Measurements from ENCODE around the gene UNC13B. TPM values are rescaled to one million over a fixed set of nuclear protein-coding genes. Genes with fewer than 3 reads are reported as not detected.

The UNC13B gene
- total RNA-seq, 2 donors from 2014 or later = 1.00 to 1.1 TPM

DNA sequence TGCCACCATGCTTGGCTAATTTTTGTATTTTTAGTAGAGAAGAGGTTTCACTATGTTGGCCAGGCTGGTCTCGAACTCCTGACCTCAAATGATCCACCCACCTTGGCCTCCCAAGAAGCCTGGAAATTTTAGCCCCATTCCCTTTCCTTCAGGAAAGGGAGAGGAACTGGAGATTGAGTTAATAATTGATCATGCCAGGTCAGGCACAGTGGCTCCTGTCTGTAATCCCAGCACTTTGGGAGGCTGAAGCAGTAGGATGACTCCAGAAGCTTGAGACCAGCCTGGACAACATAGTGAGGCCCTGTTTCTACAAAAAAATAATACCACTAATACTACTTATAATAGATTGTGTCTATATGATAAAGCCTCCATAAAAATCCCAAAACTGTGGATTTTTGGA is 124.6 kb downstream of the UNC13B start:
- H3K9me3 Mint-ChIP-seq = no peaks in the 10 kb centered on the region
- DNase-seq (ENCODE audit: low spot score) = no peak
- H3K27me3 Mint-ChIP-seq = peaks cover 27 to 35% of the 10 kb centered on the region in 2 donors
- H3K4me3 Mint-ChIP-seq = no peak overlapping the region
- no peak for ATAC-seq
- no peaks in the 10 kb centered on the region for H3K4me1 Mint-ChIP-seq (ENCODE audit: low read depth in 2 of 2)
- no peaks in the 10 kb centered on the region for H3K36me3 Mint-ChIP-seq
- no peak overlapping the region for H3K27ac Mint-ChIP-seq

DNA sequence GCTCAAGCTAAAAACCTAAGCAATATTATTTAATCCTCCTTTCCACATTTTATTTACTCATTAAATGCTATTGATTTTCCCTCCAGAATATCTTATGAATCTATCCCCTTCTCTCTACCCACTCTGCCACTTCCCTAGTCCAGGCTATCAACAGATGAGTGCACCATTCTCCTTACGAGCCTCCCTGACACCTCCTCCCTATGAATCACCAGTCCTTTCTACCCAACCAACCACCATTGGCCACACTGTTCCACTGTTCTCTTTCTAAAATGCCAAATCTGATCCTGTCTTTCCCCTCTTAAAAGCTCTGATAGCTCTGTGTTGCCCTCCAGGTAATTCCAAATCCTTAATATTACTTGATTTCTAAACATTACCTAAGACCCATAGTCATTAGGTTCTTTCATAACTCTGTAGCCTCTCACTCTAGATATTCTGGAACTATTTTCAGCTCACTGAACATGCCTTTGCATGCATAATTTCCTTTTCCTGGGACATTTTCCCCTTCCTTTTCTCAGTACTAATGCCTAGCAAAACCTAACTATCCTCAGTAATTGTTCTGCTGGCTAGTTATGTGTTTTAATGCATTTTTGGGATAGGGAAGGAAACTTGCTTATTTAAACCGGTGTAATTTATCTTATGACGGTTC is 126.3 kb downstream of the UNC13B start:
- no peak for ATAC-seq
- Mint-ChIP-seq H3K36me3 (no peaks in the 10 kb centered on the region), H3K4me3 (no peak overlapping the region), H3K27ac (no peak overlapping the region), H3K4me1 (ENCODE audit: low read depth in 2 of 2) (no peaks in the 10 kb centered on the region), H3K27me3 (peaks cover 26 to 39% of the 10 kb centered on the region in 2 donors), H3K9me3 (no peaks in the 10 kb centered on the region)
- DNase-seq (ENCODE audit: low spot score) = no peak

DNA sequence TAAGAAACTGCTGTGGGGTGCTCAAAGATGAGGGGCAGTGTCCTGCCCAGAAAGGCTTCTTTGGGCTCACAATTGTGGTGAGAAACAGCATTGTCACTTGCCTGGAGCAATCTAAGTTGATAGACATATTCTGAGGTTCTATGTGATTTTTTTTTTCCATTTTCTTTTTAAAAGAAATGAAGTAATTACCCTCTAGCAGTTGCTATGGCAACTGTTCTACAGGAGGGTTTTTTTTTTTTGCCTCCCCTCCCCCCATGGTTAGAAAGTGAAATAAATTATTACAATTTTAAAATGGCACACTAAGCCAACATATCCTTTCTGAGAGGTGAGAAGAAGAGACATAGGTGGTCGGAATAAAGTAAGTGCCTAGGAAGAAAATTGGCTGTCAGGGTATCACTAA is 127.0 kb downstream of the UNC13B start:
- no peaks in the 10 kb centered on the region for H3K36me3 Mint-ChIP-seq
- no peak overlapping the region for H3K27ac Mint-ChIP-seq
- no peaks in the 10 kb centered on the region for H3K4me1 Mint-ChIP-seq (ENCODE audit: low read depth in 2 of 2)
- ATAC-seq = no peak
- no peak overlapping the region for H3K4me3 Mint-ChIP-seq
- H3K9me3 Mint-ChIP-seq = no peaks in the 10 kb centered on the region
- peaks cover 24 to 39% of the 10 kb centered on the region in 2 donors for H3K27me3 Mint-ChIP-seq
- DNase-seq (ENCODE audit: low spot score) = no peak

DNA sequence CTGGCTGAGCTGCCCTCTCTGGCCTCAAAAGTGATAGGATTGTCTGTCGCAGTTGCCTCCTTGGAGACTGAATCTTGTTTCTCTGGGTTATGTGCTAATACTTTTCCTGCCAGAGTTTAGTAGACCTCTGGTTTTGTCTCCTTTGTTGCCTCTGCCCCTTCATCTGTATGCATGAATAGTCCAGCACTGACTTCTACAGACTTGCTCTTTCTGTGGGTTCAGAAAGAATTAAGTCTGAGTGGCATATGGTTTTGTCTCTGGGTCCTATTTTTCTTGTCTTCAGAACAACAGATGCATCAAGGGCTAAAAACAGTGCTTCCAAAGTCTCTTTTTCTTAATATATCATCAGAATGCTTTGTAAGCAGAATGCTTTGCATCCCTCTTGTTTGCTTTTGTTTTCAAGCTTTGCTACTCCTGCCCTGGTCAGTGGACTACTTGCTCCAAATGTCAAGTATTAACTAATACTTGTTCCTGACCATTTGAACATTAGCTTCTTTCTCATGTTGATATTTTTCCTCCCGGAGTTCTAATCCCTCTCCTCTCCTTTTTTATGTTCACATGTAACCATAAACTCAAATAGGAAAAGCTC is 131.7 kb downstream of the UNC13B start:
- Mint-ChIP-seq H3K27ac (no peak overlapping the region), H3K4me3 (no peak overlapping the region), H3K9me3 (no peaks in the 10 kb centered on the region), H3K36me3 (no peaks in the 10 kb centered on the region), H3K27me3 (peaks cover 20 to 36% of the 10 kb centered on the region in 2 donors), H3K4me1 (ENCODE audit: low read depth in 2 of 2) (no peaks in the 10 kb centered on the region)
- DNase-seq (ENCODE audit: low spot score) = no peak
- ATAC-seq = no peak

DNA sequence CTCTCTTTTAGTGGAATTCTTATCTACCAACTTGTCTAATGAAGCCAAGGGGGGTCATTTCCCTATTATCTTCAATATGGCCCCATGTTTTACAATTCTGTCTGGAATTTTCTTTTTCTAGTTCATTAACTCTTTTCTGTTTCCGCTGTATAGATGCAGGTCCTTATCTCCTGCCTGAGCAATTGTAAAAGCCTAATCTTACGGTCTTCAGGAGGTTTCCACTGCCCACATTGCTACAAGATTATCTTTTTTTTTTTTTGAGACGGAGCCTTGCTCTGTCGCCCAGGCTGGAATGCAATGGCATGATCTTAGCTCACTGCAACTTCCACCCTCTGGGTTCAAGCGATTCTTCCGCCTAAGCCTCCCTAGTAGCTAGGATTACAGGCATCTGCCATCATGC is 132.3 kb downstream of the UNC13B start:
- H3K36me3 Mint-ChIP-seq = no peaks in the 10 kb centered on the region

DNA sequence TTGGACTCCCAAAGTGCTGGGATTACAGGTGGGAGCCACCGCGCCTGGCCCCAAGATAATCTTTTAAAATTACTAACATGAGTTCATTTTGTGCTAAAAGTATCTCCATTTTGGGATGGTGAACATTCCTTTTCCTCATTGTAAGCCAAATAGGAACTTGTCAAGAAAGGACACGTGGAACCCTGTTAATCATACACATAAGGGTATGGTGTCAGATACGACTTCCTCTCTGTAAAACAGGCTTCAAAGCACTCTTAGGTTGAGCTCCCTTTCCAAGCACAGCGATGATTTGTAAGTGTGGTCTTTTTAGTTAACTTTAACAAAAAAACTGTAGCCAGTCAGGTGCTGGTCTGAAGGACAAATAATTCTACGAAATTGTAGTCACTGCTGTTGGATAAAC is 132.7 kb downstream of the UNC13B start:
- H3K4me3 Mint-ChIP-seq = no peak overlapping the region
- ATAC-seq (no peak), DNase-seq (ENCODE audit: low spot score) (no peak)
- no peaks in the 10 kb centered on the region for H3K9me3 Mint-ChIP-seq
- no peaks in the 10 kb centered on the region for H3K36me3 Mint-ChIP-seq
- no peaks in the 10 kb centered on the region for H3K4me1 Mint-ChIP-seq (ENCODE audit: low read depth in 2 of 2)
- no peak overlapping the region for H3K27ac Mint-ChIP-seq
- peaks cover 20 to 37% of the 10 kb centered on the region in 2 donors for H3K27me3 Mint-ChIP-seq

More for the DNA sequence above, 132.3 kb downstream of the UNC13B start:
- Mint-ChIP-seq H3K27me3 (peaks cover 20 to 36% of the 10 kb centered on the region in 2 donors), H3K4me3 (no peak overlapping the region), H3K27ac (no peak overlapping the region), H3K9me3 (no peaks in the 10 kb centered on the region), H3K4me1 (ENCODE audit: low read depth in 2 of 2) (no peaks in the 10 kb centered on the region)
- DNase-seq (ENCODE audit: low spot score) (no peak), ATAC-seq (no peak)

DNA sequence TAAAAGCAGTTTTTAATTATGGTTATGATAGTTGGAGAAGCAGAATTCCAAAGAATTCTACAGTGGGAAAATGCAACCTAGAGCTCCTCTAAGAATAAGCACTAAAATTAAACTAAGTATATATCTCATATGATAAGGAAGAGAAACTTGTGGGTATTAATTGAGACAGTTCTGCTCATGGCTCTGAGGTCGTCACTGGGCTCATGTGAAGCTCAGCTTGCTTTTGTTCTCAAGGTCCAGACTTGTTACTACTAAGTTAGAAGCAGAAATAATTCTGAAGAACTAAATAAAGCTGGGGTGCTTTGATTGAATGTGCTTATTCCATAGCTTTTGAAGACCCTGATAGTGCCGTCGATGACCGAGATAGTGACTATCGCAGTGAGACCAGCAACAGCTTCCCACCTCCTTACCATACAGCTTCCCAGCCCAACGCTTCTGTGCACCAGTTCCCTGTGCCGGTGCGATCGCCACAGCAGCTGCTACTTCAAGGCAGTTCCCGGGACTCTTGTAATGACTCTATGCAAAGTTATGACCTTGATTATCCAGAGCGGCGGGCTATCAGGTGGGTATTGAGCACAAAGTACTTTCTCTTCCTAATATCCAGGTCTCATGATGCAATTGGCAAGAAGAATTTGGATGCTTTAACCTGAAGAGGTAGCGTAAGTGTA is 133.7 kb downstream of the UNC13B start:
- peaks cover 25 to 46% of the 10 kb centered on the region in 2 donors for H3K27me3 Mint-ChIP-seq
- H3K4me3 Mint-ChIP-seq = no peak overlapping the region
- H3K27ac Mint-ChIP-seq = no peak overlapping the region
- no peaks in the 10 kb centered on the region for H3K4me1 Mint-ChIP-seq (ENCODE audit: low read depth in 2 of 2)
- DNase-seq (ENCODE audit: low spot score) (no peak), ATAC-seq (no peak)
- H3K36me3 Mint-ChIP-seq = no peaks in the 10 kb centered on the region
- no peaks in the 10 kb centered on the region for H3K9me3 Mint-ChIP-seq

DNA sequence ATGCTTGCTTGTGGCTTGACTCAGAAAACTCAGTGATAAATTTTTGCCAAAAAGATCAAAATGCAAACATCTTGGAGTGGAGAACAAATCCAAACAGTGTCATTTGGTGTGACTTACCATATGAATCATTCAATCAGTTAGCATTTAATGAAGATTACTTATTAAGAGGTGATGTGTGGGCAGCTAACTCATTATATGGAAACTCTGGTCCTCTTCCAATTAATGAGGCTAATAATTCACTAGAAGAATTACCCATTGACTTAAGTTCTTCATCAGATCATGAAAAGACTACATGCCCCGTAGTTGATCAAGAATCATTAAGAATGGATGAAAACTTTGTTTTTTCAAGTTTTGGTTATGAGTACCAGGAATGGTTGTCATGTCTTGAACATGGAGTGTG is 141.8 kb downstream of the UNC13B start:
- Mint-ChIP-seq H3K9me3 (no peaks in the 10 kb centered on the region), H3K27me3 (peaks cover 52 to 72% of the 10 kb centered on the region in 2 donors), H3K4me3 (no peak overlapping the region), H3K4me1 (ENCODE audit: low read depth in 2 of 2) (no peaks in the 10 kb centered on the region), H3K36me3 (no peaks in the 10 kb centered on the region), H3K27ac (no peak overlapping the region)
- ATAC-seq (no peak), DNase-seq (ENCODE audit: low spot score) (no peak)

DNA sequence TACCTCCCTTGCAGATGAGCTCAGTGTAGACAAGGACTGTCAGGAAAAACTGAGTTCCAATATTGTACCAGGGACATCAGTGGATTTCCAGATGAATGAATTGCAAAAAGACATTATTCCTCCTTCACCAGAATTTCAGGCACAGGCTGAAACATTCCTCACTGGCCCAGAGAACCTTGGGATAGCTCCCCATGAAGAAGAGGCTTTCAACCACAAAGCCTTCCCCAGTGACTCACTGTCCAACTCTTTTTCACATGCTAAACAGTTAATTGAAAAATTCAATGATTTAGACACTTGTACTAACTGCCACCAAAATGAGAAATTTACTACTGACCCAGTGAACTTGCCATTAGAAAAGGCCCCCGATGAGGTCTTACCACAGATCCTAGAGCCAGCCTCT is 144.5 kb downstream of the UNC13B start:
- no peak for ATAC-seq
- no peak overlapping the region for H3K27ac Mint-ChIP-seq
- no peaks in the 10 kb centered on the region for H3K36me3 Mint-ChIP-seq
- H3K4me3 Mint-ChIP-seq = no peak overlapping the region
- no peaks in the 10 kb centered on the region for H3K9me3 Mint-ChIP-seq
- no peak for DNase-seq (ENCODE audit: low spot score)
- H3K4me1 Mint-ChIP-seq (ENCODE audit: low read depth in 2 of 2) = no peaks in the 10 kb centered on the region
- peaks cover 47 to 69% of the 10 kb centered on the region in 2 donors for H3K27me3 Mint-ChIP-seq

DNA sequence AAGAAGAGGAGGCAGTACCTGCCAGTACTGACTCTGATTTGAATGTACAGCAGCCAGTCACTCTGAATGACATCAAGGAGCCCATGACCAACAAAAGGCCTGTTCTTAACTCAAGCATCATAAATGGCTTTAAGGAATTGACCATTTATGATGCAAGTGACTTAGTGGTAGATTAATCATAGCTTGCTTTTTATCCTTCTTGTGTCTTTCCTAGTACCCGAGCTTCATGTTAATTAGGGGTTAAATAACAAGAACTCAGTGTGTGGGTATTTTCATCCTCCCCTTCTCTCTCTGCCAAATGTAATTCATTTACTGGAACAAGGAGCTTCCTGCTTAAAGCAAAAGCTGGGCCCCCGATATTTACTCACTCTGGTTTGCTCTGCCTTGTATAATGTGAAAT is 146.5 kb downstream of the UNC13B start:
- H3K9me3 Mint-ChIP-seq = no peaks in the 10 kb centered on the region
- no peaks in the 10 kb centered on the region for H3K36me3 Mint-ChIP-seq
- H3K4me1 Mint-ChIP-seq (ENCODE audit: low read depth in 2 of 2) = no peaks in the 10 kb centered on the region
- H3K27me3 Mint-ChIP-seq = peaks cover 48 to 61% of the 10 kb centered on the region in 2 donors
- ATAC-seq = no peak
- no peak overlapping the region for H3K27ac Mint-ChIP-seq
- DNase-seq (ENCODE audit: low spot score) = no peak
- no peak overlapping the region for H3K4me3 Mint-ChIP-seq

DNA sequence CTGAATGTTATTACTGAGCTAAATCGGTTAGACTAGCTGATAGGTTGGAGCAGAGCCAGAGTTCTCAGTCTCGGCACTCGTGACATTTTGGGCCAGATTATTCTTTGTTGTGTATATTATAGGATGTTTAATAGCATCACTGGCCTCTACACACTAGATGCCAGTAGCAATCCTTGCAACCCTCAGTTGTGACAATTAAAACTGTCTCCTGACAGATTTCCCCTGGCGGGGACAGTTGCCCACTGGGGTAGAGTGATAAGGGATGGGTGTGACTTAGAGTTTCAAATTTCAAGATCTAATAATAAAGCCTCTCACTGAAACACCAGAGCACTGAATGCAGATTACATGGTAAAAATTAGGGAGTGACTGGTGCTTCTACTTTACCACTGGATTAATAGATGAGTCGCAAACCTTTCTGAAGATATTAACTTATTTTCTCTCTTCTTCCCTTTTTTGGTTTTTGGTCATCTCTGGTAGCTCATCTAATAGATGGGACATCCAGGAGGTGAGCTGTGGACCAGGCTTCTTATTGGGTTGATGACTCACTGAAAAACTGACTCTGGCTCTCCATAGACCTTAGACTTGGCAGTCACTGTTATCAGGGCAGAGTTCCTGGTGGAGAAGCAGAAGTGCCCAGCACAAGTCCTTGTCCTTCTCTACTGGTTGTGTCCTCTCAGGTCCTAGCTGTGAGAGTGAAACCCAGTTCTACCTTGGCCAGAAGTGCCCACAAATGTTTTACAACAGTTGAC is 150.3 kb downstream of the UNC13B start:
- no peak overlapping the region for H3K27ac Mint-ChIP-seq
- no peak for ATAC-seq
- no peak for DNase-seq (ENCODE audit: low spot score)
- H3K4me1 Mint-ChIP-seq (ENCODE audit: low read depth in 2 of 2) = no peaks in the 10 kb centered on the region
- H3K27me3 Mint-ChIP-seq = peaks cover 22 to 35% of the 10 kb centered on the region in 2 donors
- no peaks in the 10 kb centered on the region for H3K36me3 Mint-ChIP-seq
- no peak overlapping the region for H3K4me3 Mint-ChIP-seq
- no peaks in the 10 kb centered on the region for H3K9me3 Mint-ChIP-seq

DNA sequence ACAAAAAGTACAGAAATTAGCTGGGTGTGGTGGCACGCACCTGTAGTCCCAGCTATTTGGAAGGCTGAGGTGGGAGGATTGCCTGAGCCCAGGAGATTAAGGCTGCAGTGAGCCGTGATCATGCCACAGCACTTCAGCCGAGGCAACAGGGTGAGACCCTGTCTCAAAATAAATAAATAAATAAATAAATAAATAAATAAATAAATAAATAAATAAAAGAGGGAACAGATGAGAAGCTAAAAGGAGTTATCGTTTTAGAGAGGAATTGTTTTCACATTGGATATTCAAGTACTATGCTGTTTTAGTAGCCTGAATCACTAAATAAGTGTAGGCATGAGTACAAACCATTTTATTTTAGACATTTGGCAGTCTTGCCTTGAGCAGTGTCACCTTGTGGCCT is 151.7 kb downstream of the UNC13B start:
- H3K4me1 Mint-ChIP-seq (ENCODE audit: low read depth in 2 of 2) = no peaks in the 10 kb centered on the region
- H3K27ac Mint-ChIP-seq = no peak overlapping the region

DNA sequence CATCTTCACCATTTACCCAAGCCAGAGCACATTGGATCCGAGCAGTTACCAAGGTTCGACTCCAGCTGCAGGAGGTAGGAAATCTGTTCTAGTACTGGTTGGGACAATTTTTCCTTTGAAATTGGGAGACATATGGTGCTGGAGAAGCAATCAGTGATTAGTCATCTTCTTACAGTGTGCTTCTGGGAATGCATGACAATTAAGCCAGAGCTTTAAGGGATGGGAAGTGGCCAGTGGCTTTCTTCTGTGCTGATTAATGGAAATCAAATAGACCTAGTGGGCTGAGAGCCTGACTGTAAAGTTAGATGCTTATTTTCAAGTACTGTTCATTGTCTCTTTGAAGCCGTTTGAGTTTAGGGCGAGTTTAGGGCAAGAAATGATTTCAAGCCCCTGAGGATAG is 152.1 kb downstream of the UNC13B start:
- H3K36me3 Mint-ChIP-seq = no peaks in the 10 kb centered on the region
- DNase-seq (ENCODE audit: low spot score) (no peak), ATAC-seq (no peak)
- H3K27me3 Mint-ChIP-seq = peaks cover 11 to 22% of the 10 kb centered on the region in 2 donors
- H3K4me3 Mint-ChIP-seq = no peak overlapping the region
- no peaks in the 10 kb centered on the region for H3K9me3 Mint-ChIP-seq
- H3K4me1 Mint-ChIP-seq (ENCODE audit: low read depth in 2 of 2) = no peaks in the 10 kb centered on the region
- H3K27ac Mint-ChIP-seq = no peak overlapping the region

More for the DNA sequence above, 151.7 kb downstream of the UNC13B start:
- Mint-ChIP-seq H3K36me3 (no peaks in the 10 kb centered on the region), H3K9me3 (no peaks in the 10 kb centered on the region), H3K4me3 (no peak overlapping the region), H3K27me3 (peaks cover 14 to 26% of the 10 kb centered on the region in 2 donors)
- DNase-seq (ENCODE audit: low spot score) = no peak
- no peak for ATAC-seq

DNA sequence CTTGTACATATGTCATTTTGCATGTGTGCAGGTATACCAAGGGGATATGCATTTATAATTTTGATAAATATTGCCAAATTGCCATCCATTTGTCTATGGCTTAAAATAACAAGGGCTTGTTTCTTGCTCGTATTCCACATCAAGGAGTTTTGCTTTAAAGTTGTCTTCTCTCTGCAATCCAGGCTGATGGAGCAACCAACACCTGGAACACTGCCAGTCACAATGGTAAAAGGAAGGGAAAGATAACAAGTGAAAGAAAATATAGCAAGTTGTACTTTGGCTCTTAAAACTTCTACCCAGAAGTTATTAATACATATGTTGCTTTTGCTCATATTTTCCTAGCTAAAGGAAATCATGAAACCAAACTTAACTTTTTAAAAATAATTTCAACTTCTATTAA is 156.9 kb downstream of the UNC13B start:
- DNase-seq (ENCODE audit: low spot score) = no peak
- Mint-ChIP-seq H3K9me3 (no peaks in the 10 kb centered on the region), H3K4me3 (no peak overlapping the region), H3K27ac (no peak overlapping the region), H3K36me3 (no peaks in the 10 kb centered on the region), H3K27me3 (peaks cover 2 to 13% of the 10 kb centered on the region in 2 donors), H3K4me1 (ENCODE audit: low read depth in 2 of 2) (no peaks in the 10 kb centered on the region)
- ATAC-seq = no peak
